ENCODE results near the gene TNPO1. TPM values are rescaled to one million over a fixed set of nuclear protein-coding genes. Genes with fewer than 3 reads are reported as not detected.
"Not testable (repeated sequence)": the region's sequence is repeated elsewhere in the genome, so short reads cannot be mapped to it uniquely, and the experiment has no call there.

TNPO1 gene
- 133 and 142 TPM in 2 replicates for total RNA-seq

- intact Hi-C loops (cut with micrococcal nuclease), result loop anchor here (1.0 to 10.0 kb wide), 9 partner anchors 32 to 1229 kb away; partner anchors contain the start of gene MCCC2
- peaks cover 22% of the 10 kb centered on the region for H3K27me3 Mint-ChIP-seq (ENCODE audit: insufficient read depth)
- peak; percentile 80 for DNase-seq (ENCODE audit: low spot score)
- H3K4me1 Mint-ChIP-seq (ENCODE audit: low read depth), result peaks cover 22% of the 10 kb centered on the region
- peak within 1 kb of the TSS; percentile 95 for H3K4me3 Mint-ChIP-seq
- no peaks in the 10 kb centered on the region for H3K9me3 Mint-ChIP-seq
- peak within 1 kb of the TSS; percentile 95 for H3K27ac Mint-ChIP-seq
- no peaks in the 10 kb centered on the region for H3K36me3 Mint-ChIP-seq (ENCODE audit: low read depth)
Observed at GRCh38 chr5:72816284-72817075, at the start of gene TNPO1. TSS of gene TNPO1 (plus strand) at chr5:72816661. CDS start at chr5:72816738, 77 bp downstream.

- no peak overlapping the region for H3K4me3 Mint-ChIP-seq
- H3K27me3 Mint-ChIP-seq (ENCODE audit: insufficient read depth), result peaks cover 2% of the 10 kb centered on the region
- DNase-seq (ENCODE audit: low spot score), result no peak
- no peaks in the 10 kb centered on the region for H3K9me3 Mint-ChIP-seq
- H3K27ac Mint-ChIP-seq, result no peak overlapping the region
- no peaks in the 10 kb centered on the region for H3K36me3 Mint-ChIP-seq (ENCODE audit: low read depth)
- H3K4me1 Mint-ChIP-seq (ENCODE audit: low read depth), result no peaks in the 10 kb centered on the region
- intact Hi-C loops (cut with micrococcal nuclease), result no loop called here
Observed at GRCh38 chr5:72767289-72768010, 49.0 kb upstream of the TNPO1 start.

GRCh38 chr5:72770266-72770665 is 46.2 kb upstream of the TNPO1 start:
- Mint-ChIP-seq H3K4me1 (ENCODE audit: low read depth) (no peaks in the 10 kb centered on the region), H3K36me3 (ENCODE audit: low read depth) (no peaks in the 10 kb centered on the region), H3K4me3 (no peak overlapping the region), H3K27me3 (ENCODE audit: insufficient read depth) (peaks cover 2% of the 10 kb centered on the region), H3K27ac (no peak overlapping the region), H3K9me3 (no peaks in the 10 kb centered on the region)
- intact Hi-C loops (cut with micrococcal nuclease), result no loop called here
- no peak for DNase-seq (ENCODE audit: low spot score)

GRCh38 chr5:72776684-72777083 is 39.8 kb upstream of the TNPO1 start:
- intact Hi-C loops (cut with micrococcal nuclease), result no loop called here
- no peak for DNase-seq (ENCODE audit: low spot score)
- Mint-ChIP-seq H3K36me3 (ENCODE audit: low read depth) (no peaks in the 10 kb centered on the region), H3K9me3 (peaks cover 33% of the 10 kb centered on the region), H3K4me3 (no peak overlapping the region), H3K27ac (no peak overlapping the region), H3K4me1 (ENCODE audit: low read depth) (no peaks in the 10 kb centered on the region), H3K27me3 (ENCODE audit: insufficient read depth) (peaks cover 9% of the 10 kb centered on the region)

- Mint-ChIP-seq H3K27me3 (ENCODE audit: insufficient read depth) (peaks cover 7% of the 10 kb centered on the region), H3K36me3 (ENCODE audit: low read depth) (no peaks in the 10 kb centered on the region), H3K4me3 (no peak overlapping the region), H3K4me1 (ENCODE audit: low read depth) (no peaks in the 10 kb centered on the region), H3K9me3 (peaks cover 33% of the 10 kb centered on the region), H3K27ac (no peak overlapping the region)
- intact Hi-C loops (cut with micrococcal nuclease), result no loop called here
- DNase-seq (ENCODE audit: low spot score), result no peak
Observed at GRCh38 chr5:72779520-72779919, 36.9 kb upstream of the TNPO1 start.

GRCh38 chr5:72783354-72783753 is 33.1 kb upstream of the TNPO1 start:
- no peak for DNase-seq (ENCODE audit: low spot score)
- H3K27ac Mint-ChIP-seq, result no peak overlapping the region
- no peak overlapping the region for H3K4me3 Mint-ChIP-seq
- peaks cover 5% of the 10 kb centered on the region for H3K27me3 Mint-ChIP-seq (ENCODE audit: insufficient read depth)
- intact Hi-C loops (cut with micrococcal nuclease), result no loop called here
- H3K4me1 Mint-ChIP-seq (ENCODE audit: low read depth), result no peaks in the 10 kb centered on the region
- H3K9me3 Mint-ChIP-seq, result peaks cover 19% of the 10 kb centered on the region
- no peaks in the 10 kb centered on the region for H3K36me3 Mint-ChIP-seq (ENCODE audit: low read depth)

GRCh38 chr5:72784129-72784528 is 32.3 kb upstream of the TNPO1 start:
- intact Hi-C loops (cut with micrococcal nuclease), result no loop called here
- no peak for DNase-seq (ENCODE audit: low spot score)
- Mint-ChIP-seq H3K27me3 (ENCODE audit: insufficient read depth) (peaks cover 5% of the 10 kb centered on the region), H3K4me3 (no peak overlapping the region), H3K4me1 (ENCODE audit: low read depth) (no peaks in the 10 kb centered on the region), H3K36me3 (ENCODE audit: low read depth) (no peaks in the 10 kb centered on the region), H3K9me3 (peaks cover 12% of the 10 kb centered on the region), H3K27ac (no peak overlapping the region)

- Mint-ChIP-seq H3K4me3 (no peak overlapping the region), H3K4me1 (ENCODE audit: low read depth) (no peaks in the 10 kb centered on the region), H3K27me3 (ENCODE audit: insufficient read depth) (peaks cover 5% of the 10 kb centered on the region), H3K27ac (no peak overlapping the region), H3K36me3 (ENCODE audit: low read depth) (no peaks in the 10 kb centered on the region), H3K9me3 (no peaks in the 10 kb centered on the region)
- intact Hi-C loops (cut with micrococcal nuclease), result no loop called here
- DNase-seq (ENCODE audit: low spot score), result no peak
Observed at GRCh38 chr5:72785801-72786200, 30.7 kb upstream of the TNPO1 start.

GRCh38 chr5:72786676-72787075 is 29.8 kb upstream of the TNPO1 start:
- Mint-ChIP-seq H3K4me1 (ENCODE audit: low read depth) (no peaks in the 10 kb centered on the region), H3K36me3 (ENCODE audit: low read depth) (no peaks in the 10 kb centered on the region), H3K27ac (no peak overlapping the region), H3K9me3 (no peaks in the 10 kb centered on the region), H3K4me3 (no peak overlapping the region), H3K27me3 (ENCODE audit: insufficient read depth) (peaks cover 5% of the 10 kb centered on the region)
- no peak for DNase-seq (ENCODE audit: low spot score)
- intact Hi-C loops (cut with micrococcal nuclease), result no loop called here

GRCh38 chr5:72788866-72789505 is 27.5 kb upstream of the TNPO1 start:
- no peak for DNase-seq (ENCODE audit: low spot score)
- no peak overlapping the region for H3K4me3 Mint-ChIP-seq
- H3K4me1 Mint-ChIP-seq (ENCODE audit: low read depth), result no peaks in the 10 kb centered on the region
- H3K27me3 Mint-ChIP-seq (ENCODE audit: insufficient read depth), result peaks cover 13% of the 10 kb centered on the region
- intact Hi-C loops (cut with micrococcal nuclease), result no loop called here
- no peaks in the 10 kb centered on the region for H3K9me3 Mint-ChIP-seq
- H3K36me3 Mint-ChIP-seq (ENCODE audit: low read depth), result no peaks in the 10 kb centered on the region
- H3K27ac Mint-ChIP-seq, result no peak overlapping the region

- H3K27ac Mint-ChIP-seq, result no peak overlapping the region
- H3K9me3 Mint-ChIP-seq, result no peaks in the 10 kb centered on the region
Observed at GRCh38 chr5:72790186-72790585, 26.3 kb upstream of the TNPO1 start.

GRCh38 chr5:72792662-72793061 is 23.8 kb upstream of the TNPO1 start:
- H3K27ac Mint-ChIP-seq; H3K4me3 Mint-ChIP-seq; intact Hi-C loops (cut with micrococcal nuclease); H3K4me1 Mint-ChIP-seq (ENCODE audit: low read depth); H3K9me3 Mint-ChIP-seq; DNase-seq (ENCODE audit: low spot score); H3K36me3 Mint-ChIP-seq (ENCODE audit: low read depth): not testable (repeated sequence)
- peaks cover 21% of the 10 kb centered on the region for H3K27me3 Mint-ChIP-seq (ENCODE audit: insufficient read depth)

More at GRCh38 chr5:72790186-72790585, 26.3 kb upstream of the TNPO1 start:
- DNase-seq (ENCODE audit: low spot score), result no peak
- intact Hi-C loops (cut with micrococcal nuclease), result no loop called here
- H3K27me3 Mint-ChIP-seq (ENCODE audit: insufficient read depth), result peaks cover 15% of the 10 kb centered on the region
- no peaks in the 10 kb centered on the region for H3K36me3 Mint-ChIP-seq (ENCODE audit: low read depth)
- no peak overlapping the region for H3K4me3 Mint-ChIP-seq
- no peaks in the 10 kb centered on the region for H3K4me1 Mint-ChIP-seq (ENCODE audit: low read depth)

- Mint-ChIP-seq H3K36me3 (ENCODE audit: low read depth) (no peaks in the 10 kb centered on the region), H3K9me3 (no peaks in the 10 kb centered on the region), H3K4me1 (ENCODE audit: low read depth) (no peaks in the 10 kb centered on the region), H3K27me3 (ENCODE audit: insufficient read depth) (peaks cover 33% of the 10 kb centered on the region), H3K27ac (no peak overlapping the region), H3K4me3 (no peak overlapping the region)
- intact Hi-C loops (cut with micrococcal nuclease), result no loop called here
- no peak for DNase-seq (ENCODE audit: low spot score)
Observed at GRCh38 chr5:72796001-72796400, 20.5 kb upstream of the TNPO1 start.

Data from activated T-helper 1 cell treated with anti-CD3 and anti-CD28 coated beads, Interleukin-12 subunit alpha, Interleukin-12 subunit beta, Interleukin-2, Interleukin-4 antibody, amounts not matched to agents 30 ng/mL and 10 ng/mL and 1 ng/mL, durations not matched to agents 14 hours and 24 hours and 36 hours (primary cell).